Endothelial cell (in vitro differentiated cells): Measurements from ENCODE around the gene GRIK3. TPM values are rescaled to one million over a fixed set of nuclear protein-coding genes. Genes with fewer than 3 reads are reported as not detected.

Experiments
- DNase-seq: peaks from one replicate; pipeline ENCODE4 v3.0.0; 2021; ENCODE audit warnings: low spot score
- H3K27ac Mint-ChIP-seq: one replicate; pipeline ENCODE4 v1.8.0; 2021; ENCODE audit warnings: mixed read lengths, inconsistent platforms; ENCODE audit not compliant: unreplicated experiment
- H3K27me3 Mint-ChIP-seq: one replicate; pipeline ENCODE4 v1.8.0; 2021; ENCODE audit warnings: mild to moderate bottlenecking, moderate library complexity, mixed read lengths, inconsistent platforms; ENCODE audit not compliant: unreplicated experiment
- H3K36me3 Mint-ChIP-seq: one replicate; pipeline ENCODE4 v1.8.0; 2021; ENCODE audit warnings: mild to moderate bottlenecking, low read depth, mixed read lengths, inconsistent platforms; ENCODE audit not compliant: unreplicated experiment
- H3K4me1 Mint-ChIP-seq: one replicate; pipeline ENCODE4 v1.8.0; 2021; ENCODE audit warnings: mild to moderate bottlenecking, mixed read lengths, inconsistent platforms; ENCODE audit not compliant: unreplicated experiment
- H3K4me3 Mint-ChIP-seq: one replicate; pipeline ENCODE4 v1.8.0; 2021; ENCODE audit warnings: mild to moderate bottlenecking, mixed read lengths, inconsistent platforms; ENCODE audit not compliant: unreplicated experiment
- H3K9me3 Mint-ChIP-seq: one replicate; pipeline ENCODE4 v1.8.0; 2021; ENCODE audit warnings: mixed read lengths, inconsistent platforms; ENCODE audit not compliant: unreplicated experiment
- total RNA-seq: library from RNA; stranded (reverse); fragmentation: NEBNext Ultra II Directional; extraction: Animal tissue kit (Norgen Biotek cat#: 25700); gene quantifications from one replicate; pipeline ENCODE4 v1.2.1, GENCODE V29; 2021; ENCODE audit not compliant: unreplicated experiment
- TF ChIP-seq, protein P1 (sequence below): fragments of 200-600 bp; sonication (generic); IDR thresholded peaks from one replicate; pipeline ENCODE4 v1.5.0; 2021; ENCODE audit warnings: antibody characterized with exemption; ENCODE audit not compliant: unreplicated experiment

The GRIK3 gene
- total RNA-seq, 1 donor from 2014 or later = 0.05 TPM

GRCh38 chr1:36763771-36764170 lies 270.5 kb downstream of the GRIK3 start:
- TF ChIP-seq, protein P1, sequence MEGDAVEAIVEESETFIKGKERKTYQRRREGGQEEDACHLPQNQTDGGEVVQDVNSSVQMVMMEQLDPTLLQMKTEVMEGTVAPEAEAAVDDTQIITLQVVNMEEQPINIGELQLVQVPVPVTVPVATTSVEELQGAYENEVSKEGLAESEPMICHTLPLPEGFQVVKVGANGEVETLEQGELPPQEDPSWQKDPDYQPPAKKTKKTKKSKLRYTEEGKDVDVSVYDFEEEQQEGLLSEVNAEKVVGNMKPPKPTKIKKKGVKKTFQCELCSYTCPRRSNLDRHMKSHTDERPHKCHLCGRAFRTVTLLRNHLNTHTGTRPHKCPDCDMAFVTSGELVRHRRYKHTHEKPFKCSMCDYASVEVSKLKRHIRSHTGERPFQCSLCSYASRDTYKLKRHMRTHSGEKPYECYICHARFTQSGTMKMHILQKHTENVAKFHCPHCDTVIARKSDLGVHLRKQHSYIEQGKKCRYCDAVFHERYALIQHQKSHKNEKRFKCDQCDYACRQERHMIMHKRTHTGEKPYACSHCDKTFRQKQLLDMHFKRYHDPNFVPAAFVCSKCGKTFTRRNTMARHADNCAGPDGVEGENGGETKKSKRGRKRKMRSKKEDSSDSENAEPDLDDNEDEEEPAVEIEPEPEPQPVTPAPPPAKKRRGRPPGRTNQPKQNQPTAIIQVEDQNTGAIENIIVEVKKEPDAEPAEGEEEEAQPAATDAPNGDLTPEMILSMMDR = no peak
- H3K9me3 Mint-ChIP-seq = no peaks in the 10 kb centered on the region
- peaks cover 1% of the 10 kb centered on the region for H3K27me3 Mint-ChIP-seq

DNA sequence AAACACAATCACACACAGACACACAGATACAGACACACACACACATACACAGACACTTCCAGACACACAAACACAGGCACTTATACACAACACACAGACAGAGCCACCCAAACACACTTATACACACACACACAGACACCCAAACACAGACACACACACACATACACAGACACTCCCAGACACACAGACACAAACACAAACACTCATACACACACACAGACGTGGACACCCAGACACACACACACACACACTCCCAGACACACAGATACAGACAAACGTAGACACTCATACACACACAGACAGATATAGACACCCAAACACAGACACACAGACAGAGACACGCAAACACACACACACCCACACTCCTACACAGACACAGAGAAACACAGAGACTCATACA lies 272.1 kb downstream of the GRIK3 start:
- DNase-seq = no peak
- TF ChIP-seq, protein P1 = no peak
- peaks cover 8% of the 10 kb centered on the region for H3K4me1 Mint-ChIP-seq

More at GRCh38 chr1:36763771-36764170, 270.5 kb downstream of the GRIK3 start:
- Mint-ChIP-seq H3K27ac (no peak overlapping the region), H3K4me1 (peaks cover 8% of the 10 kb centered on the region), H3K36me3 (no peaks in the 10 kb centered on the region), H3K4me3 (no peak overlapping the region)
- no peak for DNase-seq

GRCh38 chr1:36761113-36761512 lies 273.2 kb downstream of the GRIK3 start:
- TF ChIP-seq, protein P1 = no peak
- Mint-ChIP-seq H3K4me1 (peaks cover 9% of the 10 kb centered on the region), H3K27ac (no peak overlapping the region), H3K9me3 (no peaks in the 10 kb centered on the region), H3K27me3 (peaks cover 3% of the 10 kb centered on the region), H3K36me3 (no peaks in the 10 kb centered on the region), H3K4me3 (no peak overlapping the region)
- no peak for DNase-seq

More for the DNA sequence above, 272.1 kb downstream of the GRIK3 start:
- H3K27me3 Mint-ChIP-seq = peaks cover 1% of the 10 kb centered on the region
- H3K9me3 Mint-ChIP-seq = no peaks in the 10 kb centered on the region
- no peak overlapping the region for H3K4me3 Mint-ChIP-seq
- H3K27ac Mint-ChIP-seq = no peak overlapping the region
- no peaks in the 10 kb centered on the region for H3K36me3 Mint-ChIP-seq

- DNase-seq = no peak
- TF ChIP-seq, protein P1 = no peak
- Mint-ChIP-seq H3K36me3 (no peaks in the 10 kb centered on the region), H3K4me1 (peaks cover 9% of the 10 kb centered on the region), H3K4me3 (no peak overlapping the region), H3K27me3 (peaks cover 4% of the 10 kb centered on the region), H3K9me3 (no peaks in the 10 kb centered on the region), H3K27ac (no peak overlapping the region)
Measured at GRCh38 chr1:36760081-36760480, 274.2 kb downstream of the GRIK3 start.

GRCh38 chr1:36759355-36759754 lies 275.0 kb downstream of the GRIK3 start:
- Mint-ChIP-seq H3K9me3 (no peaks in the 10 kb centered on the region), H3K27me3 (peaks cover 4% of the 10 kb centered on the region), H3K4me3 (no peak overlapping the region), H3K4me1 (peaks cover 9% of the 10 kb centered on the region), H3K36me3 (no peaks in the 10 kb centered on the region), H3K27ac (no peak overlapping the region)
- TF ChIP-seq, protein P1 = no peak
- no peak for DNase-seq
